H1 (cell line): ENCODE data around the gene PDGFA.

Source experiments
- CBX5 ChIP-seq: fragments of 300-800, 300-1000 bp; sonication (generic); IDR thresholded peaks from 2 replicates; pipeline ENCODE4 v1.7.1; 2016; ENCODE audit warnings: antibody characterized with exemption, low read length, low read depth
- EZH2 ChIP-seq: fragments of 200-600 bp; sonication (generic); IDR thresholded peaks from 2 replicates; pipeline ENCODE4 v1.7.1; 2012; ENCODE audit warnings: low read depth, mild to moderate bottlenecking, moderate library complexity, low read length, inconsistent platforms; ENCODE audit not compliant: severe bottlenecking
- ZNF274 ChIP-seq: IDR thresholded peaks from 2 replicates; pipeline ENCODE4 v1.7.0; 2012; ENCODE audit warnings: low read length, borderline replicate concordance; ENCODE audit errors: extremely low read depth
- TF ChIP-seq, protein P1 (sequence below), 3 experiments: IDR thresholded peaks; 1 replicate in 2 of 3; 2 replicates in 1 of 3; pipeline versions ENCODE4 v1.5.1 to v1.6.1; 2011; ENCODE audit warnings: low read length in 3 of 3, mild to moderate bottlenecking in 3 of 3, inconsistent platforms in 2 of 3, low read depth in 1 of 3, moderate library complexity in 1 of 3; ENCODE audit not compliant: insufficient read depth in 1 of 3; ENCODE audit errors: control extremely low read depth in 1 of 3

DNA sequence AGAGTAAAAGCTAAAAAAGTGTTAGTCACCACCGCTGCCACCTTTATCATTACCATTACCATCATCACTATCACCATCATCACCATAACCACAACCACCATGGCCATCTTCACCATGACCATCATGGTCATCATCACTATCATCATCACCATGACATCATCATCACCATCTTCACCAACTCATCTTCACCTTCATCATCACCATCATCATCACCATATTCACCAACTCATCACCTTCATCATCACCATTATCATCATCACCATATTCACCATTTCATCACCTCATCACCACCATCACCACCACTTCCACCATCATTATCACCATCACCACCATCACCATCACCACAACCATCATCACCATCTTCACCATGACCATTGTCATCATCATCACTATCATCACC lies 46.5 kb upstream of the PDGFA start:
- TF ChIP-seq CBX5: no peak
- TF ChIP-seq ZNF274: no peak
- TF ChIP-seq, protein P1, sequence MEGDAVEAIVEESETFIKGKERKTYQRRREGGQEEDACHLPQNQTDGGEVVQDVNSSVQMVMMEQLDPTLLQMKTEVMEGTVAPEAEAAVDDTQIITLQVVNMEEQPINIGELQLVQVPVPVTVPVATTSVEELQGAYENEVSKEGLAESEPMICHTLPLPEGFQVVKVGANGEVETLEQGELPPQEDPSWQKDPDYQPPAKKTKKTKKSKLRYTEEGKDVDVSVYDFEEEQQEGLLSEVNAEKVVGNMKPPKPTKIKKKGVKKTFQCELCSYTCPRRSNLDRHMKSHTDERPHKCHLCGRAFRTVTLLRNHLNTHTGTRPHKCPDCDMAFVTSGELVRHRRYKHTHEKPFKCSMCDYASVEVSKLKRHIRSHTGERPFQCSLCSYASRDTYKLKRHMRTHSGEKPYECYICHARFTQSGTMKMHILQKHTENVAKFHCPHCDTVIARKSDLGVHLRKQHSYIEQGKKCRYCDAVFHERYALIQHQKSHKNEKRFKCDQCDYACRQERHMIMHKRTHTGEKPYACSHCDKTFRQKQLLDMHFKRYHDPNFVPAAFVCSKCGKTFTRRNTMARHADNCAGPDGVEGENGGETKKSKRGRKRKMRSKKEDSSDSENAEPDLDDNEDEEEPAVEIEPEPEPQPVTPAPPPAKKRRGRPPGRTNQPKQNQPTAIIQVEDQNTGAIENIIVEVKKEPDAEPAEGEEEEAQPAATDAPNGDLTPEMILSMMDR (IDR thresholded peaks at IDR 0.05; ENCODE audit: control extremely low read depth in 1 of 3, insufficient read depth in 1 of 3, low read depth in 1 of 3, low read length in 3 of 3): no peak
- TF ChIP-seq EZH2: no peak
